Measurements from ENCODE around the gene ERCC3. TPM values are rescaled to one million over a fixed set of nuclear protein-coding genes. Genes with fewer than 3 reads are reported as not detected.

Gene ERCC3
- total and polyA plus RNA-seq, 8 donors: 31.0 to 85.4 (median 74.5) TPM

GRCh38 chr2:127330753-127331152 is 36.8 kb upstream of the ERCC3 start:
- Histone ChIP-seq H3K9me3 (no peaks in the 10 kb centered on the region), H3K36me3 (peaks cover 0 to 79% of the 10 kb centered on the region in 2 donors), H3K27ac (no peak overlapping the region), H3K27me3 (no peaks in the 10 kb centered on the region), H3K4me1 (no peaks in the 10 kb centered on the region), H3K4me3 (no peak overlapping the region)
- DNase-seq (no peak), ATAC-seq (no peak)
- TF ChIP-seq CTCF (IDR thresholded peaks at IDR 0.05): no peak
- intact Hi-C loops (cut with DNase I): no loop called here

- Histone ChIP-seq H3K36me3 (peaks cover 0 to 90% of the 10 kb centered on the region in 2 donors), H3K27ac (no peak overlapping the region), H3K27me3 (no peaks in the 10 kb centered on the region), H3K4me3 (no peak overlapping the region), H3K4me1 (no peaks in the 10 kb centered on the region), H3K9me3 (no peaks in the 10 kb centered on the region)
- no peak for TF ChIP-seq CTCF (IDR thresholded peaks at IDR 0.05)
- DNase-seq: no peak
- intact Hi-C loops (cut with DNase I): no loop called here
- ATAC-seq: no peak
Measured at GRCh38 chr2:127326289-127326945, 32.5 kb upstream of the ERCC3 start.

GRCh38 chr2:127324635-127325034 is 30.7 kb upstream of the ERCC3 start:
- no peak overlapping the region for H3K27ac ChIP-seq
- intact Hi-C loops (cut with DNase I): no loop called here
- peaks cover 0 to 94% of the 10 kb centered on the region in 2 donors for H3K36me3 ChIP-seq
- no peaks in the 10 kb centered on the region for H3K9me3 ChIP-seq
- no peaks in the 10 kb centered on the region for H3K4me1 ChIP-seq
- ATAC-seq (peak; percentile 69), DNase-seq (peak in 2 of 4 donors; percentile 36 to 65)
- H3K4me3 ChIP-seq: no peak overlapping the region
- TF ChIP-seq CTCF (IDR thresholded peaks at IDR 0.05): peak; percentile 35 to 41
- H3K27me3 ChIP-seq: no peaks in the 10 kb centered on the region

GRCh38 chr2:127321303-127321702 is 27.4 kb upstream of the ERCC3 start:
- Histone ChIP-seq H3K4me3 (no peak overlapping the region), H3K4me1 (no peaks in the 10 kb centered on the region), H3K27ac (no peak overlapping the region), H3K27me3 (no peaks in the 10 kb centered on the region), H3K36me3 (peaks cover 0 to 98% of the 10 kb centered on the region in 2 donors), H3K9me3 (no peaks in the 10 kb centered on the region)
- no peak for DNase-seq
- no peak for TF ChIP-seq CTCF (IDR thresholded peaks at IDR 0.05)
- intact Hi-C loops (cut with DNase I): no loop called here
- ATAC-seq: no peak

GRCh38 chr2:127320586-127321275 is 26.8 kb upstream of the ERCC3 start:
- H3K9me3 ChIP-seq: no peaks in the 10 kb centered on the region
- DNase-seq: no peak
- no peak overlapping the region for H3K27ac ChIP-seq
- H3K4me3 ChIP-seq: no peak overlapping the region
- no peak for TF ChIP-seq CTCF (IDR thresholded peaks at IDR 0.05)
- intact Hi-C loops (cut with DNase I): no loop called here
- no peaks in the 10 kb centered on the region for H3K27me3 ChIP-seq
- H3K4me1 ChIP-seq: no peaks in the 10 kb centered on the region
- no peak for ATAC-seq
- peaks cover 0 to 98% of the 10 kb centered on the region in 2 donors for H3K36me3 ChIP-seq

Measured in left lung (tissue), 10 donors.